K562 (cell line): Measurements from ENCODE around the gene TMEM45A. TPM values are rescaled to one million over a fixed set of nuclear protein-coding genes. Genes with fewer than 3 reads are reported as not detected.

Source experiments
- ATAC-seq: fragments of 200-7000 bp; cut with Tn5 transposase; 3 replicates; pipeline ENCODE4 v1.9.1; 2020; ENCODE audit warnings: moderate library complexity
- BruUV-seq: library from RNA; stranded (reverse); fragments of 400-500 nt; replicated peaks from 2 replicates; lab custom pipeline; 2021; lab: Mats Ljungman, UMichigan
- CTCF ChIA-PET: fragments of 300-600 bp; formaldehyde crosslinking; extraction: SDS; loops from one replicate; lab custom pipeline; 2021; ENCODE audit warnings: low intra/inter-chr PET ratio; lab: Yijun Ruan, JAX
- POLR2A ChIA-PET: fragments of 300-600, 350-650 bp; sonication (Branson Sonifier 250); formaldehyde crosslinking; extraction: SDS; loops from one replicate; lab custom pipeline; 2021; ENCODE audit warnings: antibody characterized with exemption, inconsistent platforms; lab: Yijun Ruan, JAX
- DNase-seq, 4 experiments: peaks; one replicate each; pipeline versions ENCODE4 v3.0.0 to v3.0.0-alpha.2; 2011 to 2018; ENCODE audit warnings: low spot score in 3 of 4, mixed read lengths in 3 of 4; ENCODE audit errors: extremely low read depth in 1 of 4
- FAIRE-seq: peaks from 2 replicates; lab custom pipeline; 2011; peaks lifted over from hg19 to GRCh38; lab: Jason Lieb, UNC
- H2AFZ ChIP-seq: 2 replicates; pipeline ENCODE4 v1.6.0; 2011; ENCODE audit warnings: low read depth, low read length, control low read depth, inconsistent platforms
- H3K27ac ChIP-seq: fragments of 200-600 bp; 3 replicates; pipeline ENCODE4 v1.8.0; 2011; ENCODE audit warnings: low read depth, mild to moderate bottlenecking, control low read depth, inconsistent platforms, low read length, moderate library complexity, mixed read lengths; ENCODE audit errors: extremely low read depth
- H3K27me3 ChIP-seq, 2 experiments: fragments of 300-600 bp in 1 of 2; 2 replicates in 1 of 2; 3 replicates in 1 of 2; pipeline versions ENCODE4 v1.6.0 to v1.8.0; 2011; ENCODE audit warnings: inconsistent platforms in 2 of 2, low read length in 2 of 2, mild to moderate bottlenecking in 1 of 2, mixed read lengths in 1 of 2, moderate library complexity in 1 of 2; ENCODE audit not compliant: control insufficient read depth in 2 of 2, insufficient read depth in 2 of 2
- H3K36me3 ChIP-seq: fragments of 300-600 bp; 3 replicates; pipeline ENCODE4 v1.8.0; 2011; ENCODE audit warnings: mild to moderate bottlenecking, low read length, inconsistent platforms; ENCODE audit not compliant: control insufficient read depth, insufficient read depth
- H3K4me1 ChIP-seq, 2 experiments: fragments of 200-600 bp in 1 of 2; replicated peaks in 1 of 2; 2 replicates in 1 of 2; 3 replicates in 1 of 2; pipeline versions ENCODE4 v1.5.1 to v1.8.0; 2011; ENCODE audit warnings: inconsistent platforms in 2 of 2, low read length in 2 of 2, mild to moderate bottlenecking in 1 of 2, mixed read lengths in 1 of 2, moderate library complexity in 1 of 2; ENCODE audit not compliant: control insufficient read depth in 2 of 2, insufficient read depth in 2 of 2
- H3K4me2 ChIP-seq: 2 replicates; pipeline ENCODE4 v1.6.1; 2011; ENCODE audit warnings: low read length, control low read depth, inconsistent platforms, mixed read lengths; ENCODE audit not compliant: insufficient read depth
- H3K4me3 ChIP-seq: fragments of 200-600 bp; sonication (generic), shearing (Covaris generic); 2 replicates; pipeline ENCODE4 v1.5.1; 2016; ENCODE audit warnings: control low read depth, inconsistent platforms
- H3K79me2 ChIP-seq: fragments of 200-600 bp; 3 replicates; pipeline ENCODE4 v1.8.0; 2011; ENCODE audit warnings: low read length, inconsistent platforms; ENCODE audit not compliant: control insufficient read depth, insufficient read depth
- H3K9ac ChIP-seq, 2 experiments: 2 replicates each; pipeline versions ENCODE4 v1.6.0 to v1.6.1; 2011; ENCODE audit warnings: low read depth in 2 of 2, low read length in 2 of 2, control low read depth in 1 of 2, inconsistent platforms in 1 of 2, mild to moderate bottlenecking in 1 of 2, mixed read lengths in 1 of 2; ENCODE audit not compliant: insufficient read depth in 1 of 2
- H3K9me1 ChIP-seq: one replicate; pipeline ENCODE4 v1.6.0; 2011; ENCODE audit warnings: inconsistent platforms, mild to moderate bottlenecking, low read length, moderate library complexity; ENCODE audit not compliant: control insufficient read depth, insufficient read depth
- H3K9me3 ChIP-seq: replicated peaks from 2 replicates; pipeline ENCODE4 v1.5.1; 2011; ENCODE audit warnings: low read depth, low read length, inconsistent platforms; ENCODE audit not compliant: control insufficient read depth, insufficient read depth
- H4K20me1 ChIP-seq: replicated peaks from 2 replicates; pipeline ENCODE4 v1.6.1; 2011; ENCODE audit warnings: low read length, inconsistent platforms, mixed read lengths; ENCODE audit not compliant: control insufficient read depth, insufficient read depth
- PTTG1 ChIP-seq: fragments of 450-650 bp; IDR thresholded peaks from 2 replicates; pipeline ENCODE4 v1.6.1; 2016; ENCODE audit warnings: low read depth, mild to moderate bottlenecking, missing genetic modification characterization, missing compliant biosample characterization
- TEAD1 ChIP-seq, 2 experiments: fragments of 450-650 bp in 1 of 2; sonication (generic) in 1 of 2; formaldehyde crosslinking; IDR thresholded peaks; 2 replicates each; pipeline versions ENCODE4 v1.4.0 to v1.8.0; 2020 to 2022; ENCODE audit warnings: mild to moderate bottlenecking in 2 of 2, missing genetic modification reagents in 1 of 2
- ZBTB17 ChIP-seq: fragments of 450-650 bp; formaldehyde crosslinking; IDR thresholded peaks from 2 replicates; pipeline ENCODE4 v1.4.0; 2020; ENCODE audit warnings: mild to moderate bottlenecking
- in situ Hi-C: fragments of 300-500 bp; cut with MboI; formaldehyde crosslinking; loops from 4 replicates; pipeline ENCODE4 v1.15.0; 2018; ENCODE audit warnings: inconsistent platforms, mixed read lengths
- intact Hi-C: fragments of 100-400 bp; cut with micrococcal nuclease; formaldehyde crosslinking; loops from 2 replicates; pipeline ENCODE4 v1.14.2; 2022
- polyA plus RNA-seq, 8 experiments: library from polyadenylated mRNA; depleted of rRNA in 4 of 8; stranded (reverse) in 5 of 8; unstranded in 3 of 8; fragments of >200 nt; fragmentation: Nextera tagmentation in 2 of 8; fragmentation: Illumina TruSeq in 1 of 8; extraction: Ambion mirVana in 2 of 8; extraction: Trizol in 1 of 8; gene quantifications; 2 replicates each; pipeline versions ENCODE4 v1.2.1 to v1.2.3, GENCODE V29; 2011 to 2014; ENCODE audit warnings: inconsistent platforms in 1 of 8, missing spikeins in 1 of 8
- total RNA-seq, 7 experiments: library from RNA; depleted of rRNA in 6 of 7; stranded (reverse); fragments of >200 nt in 6 of 7; fragmentation: Illumina TruSeq in 2 of 7; extraction: Trizol in 2 of 7; gene quantifications; 2 replicates each; pipeline versions ENCODE4 v1.2.1 to v1.2.3, GENCODE V29; 2011 to 2021; ENCODE audit warnings: low replicate concordance in 1 of 7
- TF ChIP-seq, protein P1 (sequence below): sonication (generic); formaldehyde crosslinking; IDR thresholded peaks from 2 replicates; pipeline ENCODE4 v1.8.1; 2023; ENCODE audit warnings: mild to moderate bottlenecking, missing genetic modification reagents
- TF ChIP-seq, protein P2 (sequence below): fragments of 450-650 bp; formaldehyde crosslinking; IDR thresholded peaks from 2 replicates; pipeline ENCODE4 v1.4.0; 2020; ENCODE audit warnings: mild to moderate bottlenecking, moderate library complexity
- TF ChIP-seq, protein P3 (sequence below): fragments of 250-450 bp; sonication (Bioruptor Pico); IDR thresholded peaks from 2 replicates; pipeline ENCODE4 v1.4.0; 2020
- TF ChIP-seq, protein P4 (sequence below): fragments of 450-650 bp; IDR thresholded peaks from 2 replicates; pipeline ENCODE4 v1.6.1; 2016; ENCODE audit warnings: borderline replicate concordance
- TF ChIP-seq, protein P5 (sequence below): sonication (generic); formaldehyde crosslinking; IDR thresholded peaks from 2 replicates; pipeline ENCODE4 v1.8.0; 2022; ENCODE audit warnings: mild to moderate bottlenecking, missing genetic modification reagents

The TMEM45A gene
- total and polyA plus RNA-seq, 9 of the 15 experiments (the other 6 are each of a cell fraction or from before 2014, with no cell fraction given): 0.41 to 4.1 (median 0.95) TPM

DNA sequence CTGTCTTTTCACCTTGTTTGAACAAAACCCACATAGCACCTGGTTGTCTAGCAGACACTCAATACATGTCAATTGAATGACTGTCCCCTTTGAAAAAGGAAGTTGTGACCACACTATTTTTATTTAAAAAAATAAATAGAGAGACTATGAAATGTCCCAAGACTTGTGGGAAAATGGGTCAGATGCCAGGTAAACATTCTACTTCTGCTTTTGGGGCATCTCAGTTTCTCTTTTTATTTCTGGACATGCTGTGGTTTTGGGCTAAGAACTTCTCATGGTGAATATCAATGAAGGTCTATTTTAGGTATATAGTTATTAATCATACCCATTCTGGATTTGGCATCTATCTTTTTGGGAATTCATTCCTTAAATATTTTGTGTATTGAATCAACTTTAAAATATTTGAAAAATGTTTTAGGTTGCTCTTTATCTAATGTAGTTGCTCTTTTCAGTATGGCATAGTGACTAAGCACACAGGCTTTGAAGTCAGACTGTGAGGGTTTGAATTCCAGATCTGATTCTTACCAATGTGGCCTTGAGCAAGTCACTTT, 4.4 kb downstream of the TMEM45A start:
- CTCF ChIA-PET: no interaction called here
- no peaks in the 10 kb centered on the region for H3K36me3 ChIP-seq
- H3K9me1 ChIP-seq: no peaks in the 10 kb centered on the region
- H3K9me3 ChIP-seq: no peaks in the 10 kb centered on the region
- H3K4me1 ChIP-seq: peaks cover 3 to 6% of the 10 kb centered on the region in 2 experiments; a peak in 3 of 5 replicates
- H3K4me2 ChIP-seq: no peak overlapping the region
- no peak overlapping the region for H3K27ac ChIP-seq
- H3K79me2 ChIP-seq: no peaks in the 10 kb centered on the region
- no peaks in the 10 kb centered on the region for H4K20me1 ChIP-seq
- DNase-seq: no peak
- intact Hi-C loops (no loop called here), in situ Hi-C loops (no loop called here)
- no TSS peak for BruUV-seq
- no peak overlapping the region for H3K9ac ChIP-seq
- ATAC-seq: no peak
- TF ChIP-seq, protein P1, sequence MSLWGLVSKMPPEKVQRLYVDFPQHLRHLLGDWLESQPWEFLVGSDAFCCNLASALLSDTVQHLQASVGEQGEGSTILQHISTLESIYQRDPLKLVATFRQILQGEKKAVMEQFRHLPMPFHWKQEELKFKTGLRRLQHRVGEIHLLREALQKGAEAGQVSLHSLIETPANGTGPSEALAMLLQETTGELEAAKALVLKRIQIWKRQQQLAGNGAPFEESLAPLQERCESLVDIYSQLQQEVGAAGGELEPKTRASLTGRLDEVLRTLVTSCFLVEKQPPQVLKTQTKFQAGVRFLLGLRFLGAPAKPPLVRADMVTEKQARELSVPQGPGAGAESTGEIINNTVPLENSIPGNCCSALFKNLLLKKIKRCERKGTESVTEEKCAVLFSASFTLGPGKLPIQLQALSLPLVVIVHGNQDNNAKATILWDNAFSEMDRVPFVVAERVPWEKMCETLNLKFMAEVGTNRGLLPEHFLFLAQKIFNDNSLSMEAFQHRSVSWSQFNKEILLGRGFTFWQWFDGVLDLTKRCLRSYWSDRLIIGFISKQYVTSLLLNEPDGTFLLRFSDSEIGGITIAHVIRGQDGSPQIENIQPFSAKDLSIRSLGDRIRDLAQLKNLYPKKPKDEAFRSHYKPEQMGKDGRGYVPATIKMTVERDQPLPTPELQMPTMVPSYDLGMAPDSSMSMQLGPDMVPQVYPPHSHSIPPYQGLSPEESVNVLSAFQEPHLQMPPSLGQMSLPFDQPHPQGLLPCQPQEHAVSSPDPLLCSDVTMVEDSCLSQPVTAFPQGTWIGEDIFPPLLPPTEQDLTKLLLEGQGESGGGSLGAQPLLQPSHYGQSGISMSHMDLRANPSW (CRISPR knock-in tag): no peak
- TF ChIP-seq, protein P2, sequence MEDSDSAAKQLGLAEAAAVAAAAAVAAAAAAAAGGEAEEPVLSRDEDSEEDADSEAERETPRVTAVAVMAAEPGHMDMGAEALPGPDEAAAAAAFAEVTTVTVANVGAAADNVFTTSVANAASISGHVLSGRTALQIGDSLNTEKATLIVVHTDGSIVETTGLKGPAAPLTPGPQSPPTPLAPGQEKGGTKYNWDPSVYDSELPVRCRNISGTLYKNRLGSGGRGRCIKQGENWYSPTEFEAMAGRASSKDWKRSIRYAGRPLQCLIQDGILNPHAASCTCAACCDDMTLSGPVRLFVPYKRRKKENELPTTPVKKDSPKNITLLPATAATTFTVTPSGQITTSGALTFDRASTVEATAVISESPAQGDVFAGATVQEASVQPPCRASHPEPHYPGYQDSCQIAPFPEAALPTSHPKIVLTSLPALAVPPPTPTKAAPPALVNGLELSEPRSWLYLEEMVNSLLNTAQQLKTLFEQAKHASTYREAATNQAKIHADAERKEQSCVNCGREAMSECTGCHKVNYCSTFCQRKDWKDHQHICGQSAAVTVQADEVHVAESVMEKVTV (CRISPR knock-in tag): no peak
- TF ChIP-seq, protein P3, sequence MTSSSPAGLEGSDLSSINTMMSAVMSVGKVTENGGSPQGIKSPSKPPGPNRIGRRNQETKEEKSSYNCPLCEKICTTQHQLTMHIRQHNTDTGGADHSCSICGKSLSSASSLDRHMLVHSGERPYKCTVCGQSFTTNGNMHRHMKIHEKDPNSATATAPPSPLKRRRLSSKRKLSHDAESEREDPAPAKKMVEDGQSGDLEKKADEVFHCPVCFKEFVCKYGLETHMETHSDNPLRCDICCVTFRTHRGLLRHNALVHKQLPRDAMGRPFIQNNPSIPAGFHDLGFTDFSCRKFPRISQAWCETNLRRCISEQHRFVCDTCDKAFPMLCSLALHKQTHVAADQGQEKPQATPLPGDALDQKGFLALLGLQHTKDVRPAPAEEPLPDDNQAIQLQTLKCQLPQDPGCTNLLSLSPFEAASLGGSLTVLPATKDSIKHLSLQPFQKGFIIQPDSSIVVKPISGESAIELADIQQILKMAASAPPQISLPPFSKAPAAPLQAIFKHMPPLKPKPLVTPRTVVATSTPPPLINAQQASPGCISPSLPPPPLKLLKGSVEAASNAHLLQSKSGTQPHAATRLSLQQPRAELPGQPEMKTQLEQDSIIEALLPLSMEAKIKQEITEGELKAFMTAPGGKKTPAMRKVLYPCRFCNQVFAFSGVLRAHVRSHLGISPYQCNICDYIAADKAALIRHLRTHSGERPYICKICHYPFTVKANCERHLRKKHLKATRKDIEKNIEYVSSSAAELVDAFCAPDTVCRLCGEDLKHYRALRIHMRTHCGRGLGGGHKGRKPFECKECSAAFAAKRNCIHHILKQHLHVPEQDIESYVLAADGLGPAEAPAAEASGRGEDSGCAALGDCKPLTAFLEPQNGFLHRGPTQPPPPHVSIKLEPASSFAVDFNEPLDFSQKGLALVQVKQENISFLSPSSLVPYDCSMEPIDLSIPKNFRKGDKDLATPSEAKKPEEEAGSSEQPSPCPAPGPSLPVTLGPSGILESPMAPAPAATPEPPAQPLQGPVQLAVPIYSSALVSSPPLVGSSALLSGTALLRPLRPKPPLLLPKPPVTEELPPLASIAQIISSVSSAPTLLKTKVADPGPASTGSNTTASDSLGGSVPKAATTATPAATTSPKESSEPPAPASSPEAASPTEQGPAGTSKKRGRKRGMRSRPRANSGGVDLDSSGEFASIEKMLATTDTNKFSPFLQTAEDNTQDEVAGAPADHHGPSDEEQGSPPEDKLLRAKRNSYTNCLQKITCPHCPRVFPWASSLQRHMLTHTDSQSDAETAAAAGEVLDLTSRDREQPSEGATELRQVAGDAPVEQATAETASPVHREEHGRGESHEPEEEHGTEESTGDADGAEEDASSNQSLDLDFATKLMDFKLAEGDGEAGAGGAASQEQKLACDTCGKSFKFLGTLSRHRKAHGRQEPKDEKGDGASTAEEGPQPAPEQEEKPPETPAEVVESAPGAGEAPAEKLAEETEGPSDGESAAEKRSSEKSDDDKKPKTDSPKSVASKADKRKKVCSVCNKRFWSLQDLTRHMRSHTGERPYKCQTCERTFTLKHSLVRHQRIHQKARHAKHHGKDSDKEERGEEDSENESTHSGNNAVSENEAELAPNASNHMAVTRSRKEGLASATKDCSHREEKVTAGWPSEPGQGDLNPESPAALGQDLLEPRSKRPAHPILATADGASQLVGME (CRISPR knock-in tag): no peak
- TF ChIP-seq TEAD1 (CRISPR knock-in tag; IDR thresholded peaks at IDR 0.05) (no peak), ZBTB17 (CRISPR knock-in tag) (no peak), PTTG1 (tag) (no peak)
- TF ChIP-seq, protein P4, sequence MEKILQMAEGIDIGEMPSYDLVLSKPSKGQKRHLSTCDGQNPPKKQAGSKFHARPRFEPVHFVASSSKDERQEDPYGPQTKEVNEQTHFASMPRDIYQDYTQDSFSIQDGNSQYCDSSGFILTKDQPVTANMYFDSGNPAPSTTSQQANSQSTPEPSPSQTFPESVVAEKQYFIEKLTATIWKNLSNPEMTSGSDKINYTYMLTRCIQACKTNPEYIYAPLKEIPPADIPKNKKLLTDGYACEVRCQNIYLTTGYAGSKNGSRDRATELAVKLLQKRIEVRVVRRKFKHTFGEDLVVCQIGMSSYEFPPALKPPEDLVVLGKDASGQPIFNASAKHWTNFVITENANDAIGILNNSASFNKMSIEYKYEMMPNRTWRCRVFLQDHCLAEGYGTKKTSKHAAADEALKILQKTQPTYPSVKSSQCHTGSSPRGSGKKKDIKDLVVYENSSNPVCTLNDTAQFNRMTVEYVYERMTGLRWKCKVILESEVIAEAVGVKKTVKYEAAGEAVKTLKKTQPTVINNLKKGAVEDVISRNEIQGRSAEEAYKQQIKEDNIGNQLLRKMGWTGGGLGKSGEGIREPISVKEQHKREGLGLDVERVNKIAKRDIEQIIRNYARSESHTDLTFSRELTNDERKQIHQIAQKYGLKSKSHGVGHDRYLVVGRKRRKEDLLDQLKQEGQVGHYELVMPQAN: no peak
- TF ChIP-seq, protein P5, sequence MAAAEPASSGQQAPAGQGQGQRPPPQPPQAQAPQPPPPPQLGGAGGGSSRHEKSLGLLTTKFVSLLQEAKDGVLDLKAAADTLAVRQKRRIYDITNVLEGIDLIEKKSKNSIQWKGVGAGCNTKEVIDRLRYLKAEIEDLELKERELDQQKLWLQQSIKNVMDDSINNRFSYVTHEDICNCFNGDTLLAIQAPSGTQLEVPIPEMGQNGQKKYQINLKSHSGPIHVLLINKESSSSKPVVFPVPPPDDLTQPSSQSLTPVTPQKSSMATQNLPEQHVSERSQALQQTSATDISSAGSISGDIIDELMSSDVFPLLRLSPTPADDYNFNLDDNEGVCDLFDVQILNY (CRISPR knock-in tag): no peak
- POLR2A ChIA-PET: no interaction called here
- no peaks in the 10 kb centered on the region for H3K27me3 ChIP-seq
- no peak for FAIRE-seq
- H3K4me3 ChIP-seq: no peak overlapping the region
- no peak overlapping the region for H2AFZ ChIP-seq
